Fibroblast of the aortic adventitia (primary cell): Measurements from ENCODE around the gene KCP. TPM values are rescaled to one million over a fixed set of nuclear protein-coding genes. Genes with fewer than 3 reads are reported as not detected.

Source experiments
- DNase-seq: peaks from one replicate; pipeline ENCODE4 v3.0.0-alpha.2; 2010; ENCODE audit warnings: low read depth
- H3K4me3 ChIP-seq: 2 replicates; pipeline ENCODE4 v1.5.1; 2011; ENCODE audit warnings: low read depth, mild to moderate bottlenecking, control low read depth, low read length, moderate library complexity
- CTCF ChIP-seq: IDR thresholded peaks from 2 replicates; pipeline ENCODE4 v1.5.1; 2011; ENCODE audit warnings: mild to moderate bottlenecking, low read length, control low read depth, inconsistent platforms; ENCODE audit not compliant: insufficient read depth
- total RNA-seq: library from RNA; depleted of rRNA; stranded (reverse); fragments of >200 nt; gene quantifications from 2 replicates; pipeline ENCODE4 v1.2.3, GENCODE V29; 2012; ENCODE audit warnings: low replicate concordance

KCP gene
- total RNA-seq, 1 donor: 0.09 TPM

GRCh38 chr7:128869944-128870285 is 40.6 kb downstream of the KCP start:
- no peak for DNase-seq
- TF ChIP-seq CTCF: no peak
- peak overlapping the region; percentile 54 for H3K4me3 ChIP-seq

GRCh38 chr7:128869138-128869943 is 41.2 kb downstream of the KCP start:
- H3K4me3 ChIP-seq: peak overlapping the region; percentile 54
- no peak for TF ChIP-seq CTCF
- DNase-seq: no peak

- no peak for DNase-seq
- H3K4me3 ChIP-seq: peak overlapping the region; percentile 54
These were observed 41.8 kb downstream of the KCP start for GRCh38 chr7:128868624-128869137.

GRCh38 chr7:128867842-128868623 is 42.5 kb downstream of the KCP start:
- no peak overlapping the region for H3K4me3 ChIP-seq
- DNase-seq: no peak
- TF ChIP-seq CTCF: no peak

More at GRCh38 chr7:128868624-128869137, 41.8 kb downstream of the KCP start:
- TF ChIP-seq CTCF: no peak

GRCh38 chr7:128867241-128867640 is 43.3 kb downstream of the KCP start:
- no peak for DNase-seq
- no peak overlapping the region for H3K4me3 ChIP-seq
- TF ChIP-seq CTCF: no peak

- no peak overlapping the region for H3K4me3 ChIP-seq
- TF ChIP-seq CTCF: no peak
- no peak for DNase-seq
These were observed 44.3 kb downstream of the KCP start for GRCh38 chr7:128865996-128866877.
